C4-2B (cell line): Measurements from ENCODE around the gene STAG1.

Experiments
- ZFX ChIP-seq: fragments of 450-650 bp; IDR thresholded peaks from 2 replicates; pipeline ENCODE4 v1.6.1; 2017
- TF ChIP-seq, protein P1 (sequence below): fragments of 450-650 bp; conservative IDR thresholded peaks from 2 replicates; pipeline ENCODE4 v1.5.1; 2017; ENCODE audit warnings: mild to moderate bottlenecking

- TF ChIP-seq, protein P1, sequence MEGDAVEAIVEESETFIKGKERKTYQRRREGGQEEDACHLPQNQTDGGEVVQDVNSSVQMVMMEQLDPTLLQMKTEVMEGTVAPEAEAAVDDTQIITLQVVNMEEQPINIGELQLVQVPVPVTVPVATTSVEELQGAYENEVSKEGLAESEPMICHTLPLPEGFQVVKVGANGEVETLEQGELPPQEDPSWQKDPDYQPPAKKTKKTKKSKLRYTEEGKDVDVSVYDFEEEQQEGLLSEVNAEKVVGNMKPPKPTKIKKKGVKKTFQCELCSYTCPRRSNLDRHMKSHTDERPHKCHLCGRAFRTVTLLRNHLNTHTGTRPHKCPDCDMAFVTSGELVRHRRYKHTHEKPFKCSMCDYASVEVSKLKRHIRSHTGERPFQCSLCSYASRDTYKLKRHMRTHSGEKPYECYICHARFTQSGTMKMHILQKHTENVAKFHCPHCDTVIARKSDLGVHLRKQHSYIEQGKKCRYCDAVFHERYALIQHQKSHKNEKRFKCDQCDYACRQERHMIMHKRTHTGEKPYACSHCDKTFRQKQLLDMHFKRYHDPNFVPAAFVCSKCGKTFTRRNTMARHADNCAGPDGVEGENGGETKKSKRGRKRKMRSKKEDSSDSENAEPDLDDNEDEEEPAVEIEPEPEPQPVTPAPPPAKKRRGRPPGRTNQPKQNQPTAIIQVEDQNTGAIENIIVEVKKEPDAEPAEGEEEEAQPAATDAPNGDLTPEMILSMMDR, result no peak
- no peak for TF ChIP-seq ZFX
These were observed 73.2 kb downstream of the STAG1 start for GRCh38 chr3:136678981-136679380.
